ENCODE data around the gene LRRC52.
"Not testable (repeated sequence)": the region's sequence is repeated elsewhere in the genome, so short reads cannot be mapped to it uniquely, and the experiment has no call there.

Gene LRRC52

GRCh38 chr1:165605246-165605645 lies 61.4 kb downstream of the LRRC52 start:
- Histone ChIP-seq H2AFZ (ENCODE audit: low read length) (no peak overlapping the region), H3K27ac (ENCODE audit: low read depth, low read length, poor library complexity, severe bottlenecking) (no peak overlapping the region), H3F3A (ENCODE audit: insufficient read depth, low read length) (no peaks in the 10 kb centered on the region), H3K9me3 (ENCODE audit: low read length) (no peaks in the 10 kb centered on the region), H4K20me1 (ENCODE audit: insufficient read depth, low read length) (no peaks in the 10 kb centered on the region), H3K79me2 (ENCODE audit: insufficient read depth, low read length) (no peaks in the 10 kb centered on the region), H3K9ac (ENCODE audit: low read length) (no peak overlapping the region), H3K27me3 (ENCODE audit: insufficient read depth, low read length) (no peaks in the 10 kb centered on the region), H3K4me2 (ENCODE audit: low read length) (no peak overlapping the region), H3K9me2 (ENCODE audit: low read depth, low read length) (no peaks in the 10 kb centered on the region), H3K36me3 (ENCODE audit: insufficient read depth, low read length) (no peaks in the 10 kb centered on the region), H3K4me3 (ENCODE audit: low read depth, low read length, poor library complexity, severe bottlenecking) (no peak overlapping the region), H3K4me1 (ENCODE audit: insufficient read depth, low read length, severe bottlenecking) (no peaks in the 10 kb centered on the region)
- TF ChIP-seq CTCF (IDR thresholded peaks at IDR 0.05; ENCODE audit: low read length) = no peak
- TF ChIP-seq EZH2 (IDR thresholded peaks at IDR 0.05; ENCODE audit: borderline replicate concordance, low read length) = no peak

GRCh38 chr1:165606676-165607075 lies 62.9 kb downstream of the LRRC52 start:
- H3K9me3 ChIP-seq (ENCODE audit: low read length) = not testable (repeated sequence)

GRCh38 chr1:165610866-165611265 lies 67.1 kb downstream of the LRRC52 start:
- no peaks in the 10 kb centered on the region for H3K36me3 ChIP-seq (ENCODE audit: insufficient read depth, low read length)
- no peak overlapping the region for H2AFZ ChIP-seq (ENCODE audit: low read length)
- H3K9me2 ChIP-seq (ENCODE audit: low read depth, low read length) = no peaks in the 10 kb centered on the region
- no peak overlapping the region for H3K4me2 ChIP-seq (ENCODE audit: low read length)
- no peaks in the 10 kb centered on the region for H3F3A ChIP-seq (ENCODE audit: insufficient read depth, low read length)
- H3K9ac ChIP-seq (ENCODE audit: low read length) = no peak overlapping the region
- H3K4me3 ChIP-seq (ENCODE audit: low read depth, low read length, poor library complexity, severe bottlenecking) = no peak overlapping the region
- no peaks in the 10 kb centered on the region for H3K9me3 ChIP-seq (ENCODE audit: low read length)
- no peak overlapping the region for H3K27ac ChIP-seq (ENCODE audit: low read depth, low read length, poor library complexity, severe bottlenecking)
- no peaks in the 10 kb centered on the region for H3K79me2 ChIP-seq (ENCODE audit: insufficient read depth, low read length)
- no peaks in the 10 kb centered on the region for H3K27me3 ChIP-seq (ENCODE audit: insufficient read depth, low read length)
- H3K4me1 ChIP-seq (ENCODE audit: insufficient read depth, low read length, severe bottlenecking) = no peaks in the 10 kb centered on the region
- H4K20me1 ChIP-seq (ENCODE audit: insufficient read depth, low read length) = no peaks in the 10 kb centered on the region
- TF ChIP-seq CTCF (IDR thresholded peaks at IDR 0.05; ENCODE audit: low read length) = no peak
- no peak for TF ChIP-seq EZH2 (IDR thresholded peaks at IDR 0.05; ENCODE audit: borderline replicate concordance, low read length)

More at GRCh38 chr1:165606676-165607075, 62.9 kb downstream of the LRRC52 start:
- H3K79me2 ChIP-seq (ENCODE audit: insufficient read depth, low read length); H2AFZ ChIP-seq (ENCODE audit: low read length); H3F3A ChIP-seq (ENCODE audit: insufficient read depth, low read length); H3K9ac ChIP-seq (ENCODE audit: low read length); H3K9me2 ChIP-seq (ENCODE audit: low read depth, low read length); H3K4me2 ChIP-seq (ENCODE audit: low read length); H3K4me3 ChIP-seq (ENCODE audit: low read depth, low read length, poor library complexity, severe bottlenecking); H3K36me3 ChIP-seq (ENCODE audit: insufficient read depth, low read length); H4K20me1 ChIP-seq (ENCODE audit: insufficient read depth, low read length); H3K27me3 ChIP-seq (ENCODE audit: insufficient read depth, low read length); H3K27ac ChIP-seq (ENCODE audit: low read depth, low read length, poor library complexity, severe bottlenecking); H3K4me1 ChIP-seq (ENCODE audit: insufficient read depth, low read length, severe bottlenecking): not testable (repeated sequence)

- H3K4me1 ChIP-seq (ENCODE audit: insufficient read depth, low read length, severe bottlenecking) = no peaks in the 10 kb centered on the region
- H2AFZ ChIP-seq (ENCODE audit: low read length) = no peak overlapping the region
- no peak overlapping the region for H3K27ac ChIP-seq (ENCODE audit: low read depth, low read length, poor library complexity, severe bottlenecking)
- no peaks in the 10 kb centered on the region for H3K27me3 ChIP-seq (ENCODE audit: insufficient read depth, low read length)
- no peaks in the 10 kb centered on the region for H3K36me3 ChIP-seq (ENCODE audit: insufficient read depth, low read length)
- no peaks in the 10 kb centered on the region for H3K9me3 ChIP-seq (ENCODE audit: low read length)
- TF ChIP-seq EZH2 (IDR thresholded peaks at IDR 0.05; ENCODE audit: borderline replicate concordance, low read length) = no peak
- TF ChIP-seq CTCF (IDR thresholded peaks at IDR 0.05; ENCODE audit: low read length) = no peak
- no peaks in the 10 kb centered on the region for H3K9me2 ChIP-seq (ENCODE audit: low read depth, low read length)
- no peaks in the 10 kb centered on the region for H3F3A ChIP-seq (ENCODE audit: insufficient read depth, low read length)
- no peak overlapping the region for H3K4me2 ChIP-seq (ENCODE audit: low read length)
- no peak overlapping the region for H3K4me3 ChIP-seq (ENCODE audit: low read depth, low read length, poor library complexity, severe bottlenecking)
- H4K20me1 ChIP-seq (ENCODE audit: insufficient read depth, low read length) = no peaks in the 10 kb centered on the region
- no peak overlapping the region for H3K9ac ChIP-seq (ENCODE audit: low read length)
- no peaks in the 10 kb centered on the region for H3K79me2 ChIP-seq (ENCODE audit: insufficient read depth, low read length)
Observed at GRCh38 chr1:165612062-165612461, 68.3 kb downstream of the LRRC52 start.

All from OCI-LY1 (cell line).